Stimulated activated CD4-positive, alpha-beta T cell treated with anti-CD3 and anti-CD28 coated beads, Interleukin-1b, Interleukin-23, amount 100 ng/mL, for 4 hours (primary cell): ENCODE data around the gene GRHPR.
"Not testable (repeated sequence)": the region's sequence is repeated elsewhere in the genome, so short reads cannot be mapped to it uniquely, and the experiment has no call there.

Experiments used
- DNase-seq, 2 donors: peaks; one replicate each; pipeline ENCODE4 v3.0.0-alpha.2; 2020; ENCODE audit warnings: low read depth in 2 of 2

GRHPR gene

DNA sequence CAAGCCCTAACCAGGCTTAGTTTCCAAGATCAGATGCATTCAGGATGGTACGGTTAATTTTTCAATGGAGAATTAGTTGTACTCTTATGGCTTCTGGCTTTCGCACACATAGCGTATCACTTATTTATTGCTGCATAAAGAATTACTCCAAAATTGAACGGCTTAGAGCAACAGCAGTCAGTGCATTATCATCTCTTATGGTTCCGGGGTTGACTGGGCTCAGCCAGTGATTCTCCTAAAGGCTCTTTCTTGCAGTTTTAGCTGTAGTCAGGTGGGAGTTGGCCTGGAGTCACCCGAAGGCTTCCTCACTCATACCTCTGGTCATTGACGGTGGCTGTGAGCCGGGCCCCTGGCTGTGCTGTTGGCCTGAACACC is 595 bp upstream of the GRHPR start:
- DNase-seq = no peak

GRCh38 chr9:37423508-37423907 is 1.0 kb downstream of the GRHPR start:
- DNase-seq = no peak

- DNase-seq = no peak
Observed at GRCh38 chr9:37424204-37424685, 1.7 kb downstream of the GRHPR start.

GRCh38 chr9:37424686-37425297 is 2.3 kb downstream of the GRHPR start:
- no peak for DNase-seq

- DNase-seq = no peak
Observed at GRCh38 chr9:37425298-37425752, 2.8 kb downstream of the GRHPR start.

DNA sequence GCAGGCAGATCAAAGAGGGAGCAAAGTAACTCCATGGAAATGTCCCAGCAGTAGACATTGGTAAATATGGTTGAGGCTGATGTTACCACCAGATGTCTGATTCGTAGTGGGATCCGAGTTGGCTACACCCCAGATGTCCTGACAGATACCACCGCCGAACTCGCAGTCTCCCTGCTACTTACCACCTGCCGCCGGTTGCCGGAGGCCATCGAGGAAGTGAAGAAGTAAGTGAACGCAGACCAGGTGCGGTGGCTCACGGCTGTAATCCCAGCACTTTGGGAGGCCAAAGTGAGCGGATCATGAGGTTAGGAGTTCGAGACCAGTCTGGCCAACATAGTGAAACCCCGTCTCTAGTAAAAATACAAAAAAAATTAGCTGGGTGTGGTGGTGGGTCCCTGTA is 3.9 kb downstream of the GRHPR start:
- DNase-seq = not testable (repeated sequence)

GRCh38 chr9:37426846-37427245 is 4.3 kb downstream of the GRHPR start:
- DNase-seq = no peak

DNA sequence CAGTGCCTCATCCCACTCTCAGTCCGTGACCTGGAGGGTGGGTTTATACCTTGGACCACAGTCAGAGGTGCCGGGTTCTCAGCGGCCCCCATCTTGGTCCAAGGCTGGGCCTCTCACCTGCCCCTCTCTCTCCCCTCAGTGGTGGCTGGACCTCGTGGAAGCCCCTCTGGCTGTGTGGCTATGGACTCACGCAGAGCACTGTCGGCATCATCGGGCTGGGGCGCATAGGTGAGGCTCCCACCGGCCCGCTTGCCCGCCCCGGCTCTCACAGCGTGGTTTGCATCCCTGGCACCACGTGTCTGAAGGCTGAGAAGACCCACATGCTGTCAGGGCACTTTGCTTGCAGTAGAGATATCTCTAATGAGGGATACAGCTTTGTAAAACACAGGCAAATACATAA is 5.8 kb downstream of the GRHPR start:
- DNase-seq = no peak

- no peak for DNase-seq
Observed at GRCh38 chr9:37429441-37430285, 7.2 kb downstream of the GRHPR start.

GRCh38 chr9:37430841-37431597 is 8.5 kb downstream of the GRHPR start:
- no peak for DNase-seq

GRCh38 chr9:37432020-37432419 is 9.5 kb downstream of the GRHPR start:
- DNase-seq = no peak

DNA sequence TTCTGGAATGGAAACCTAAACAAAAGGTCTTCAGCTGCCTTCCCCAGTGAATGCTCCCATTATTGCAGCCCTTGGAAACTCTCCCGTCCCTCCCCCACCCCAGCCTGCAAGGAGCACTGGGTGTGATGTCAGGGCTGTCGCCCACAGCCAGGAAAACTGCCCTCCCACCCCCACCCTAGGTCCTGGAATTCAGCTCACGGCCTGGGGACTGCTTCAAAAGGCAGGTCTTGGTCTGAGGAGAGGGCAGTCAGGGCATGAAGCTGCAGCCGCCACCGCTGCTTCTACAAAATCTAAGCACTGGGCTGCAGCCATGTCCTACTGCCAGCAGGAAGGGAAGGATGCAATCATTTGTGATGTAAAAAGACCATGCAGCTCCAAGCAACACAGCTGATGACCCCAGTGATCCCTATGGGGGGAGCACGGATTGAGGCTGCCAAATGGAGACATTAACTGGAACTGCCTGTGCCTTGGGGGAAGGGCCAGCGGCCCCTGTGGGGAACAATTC is 11.4 kb downstream of the GRHPR start:
- DNase-seq = no peak

DNA sequence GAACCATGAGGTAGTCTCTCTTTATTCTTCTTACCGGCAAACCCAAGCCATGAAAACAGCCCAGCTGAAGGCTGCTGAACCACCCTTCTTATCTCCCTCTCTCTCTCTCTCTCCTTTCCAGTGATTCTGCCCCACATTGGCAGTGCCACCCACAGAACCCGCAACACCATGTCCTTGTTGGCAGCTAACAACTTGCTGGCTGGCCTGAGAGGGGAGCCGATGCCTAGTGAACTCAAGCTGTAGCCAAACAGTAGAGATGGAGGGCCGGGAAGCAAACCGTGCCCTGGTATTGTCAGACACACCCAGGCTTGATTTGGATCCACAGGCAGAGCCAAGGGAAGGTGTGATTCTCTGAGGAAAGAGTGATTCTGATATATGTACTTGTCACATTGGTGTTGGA is 14.0 kb downstream of the GRHPR start:
- DNase-seq = no peak

GRCh38 chr9:37437010-37437409 is 14.5 kb downstream of the GRHPR start:
- DNase-seq = no peak

GRCh38 chr9:37437621-37438020 is 15.1 kb downstream of the GRHPR start:
- DNase-seq = no peak

DNA sequence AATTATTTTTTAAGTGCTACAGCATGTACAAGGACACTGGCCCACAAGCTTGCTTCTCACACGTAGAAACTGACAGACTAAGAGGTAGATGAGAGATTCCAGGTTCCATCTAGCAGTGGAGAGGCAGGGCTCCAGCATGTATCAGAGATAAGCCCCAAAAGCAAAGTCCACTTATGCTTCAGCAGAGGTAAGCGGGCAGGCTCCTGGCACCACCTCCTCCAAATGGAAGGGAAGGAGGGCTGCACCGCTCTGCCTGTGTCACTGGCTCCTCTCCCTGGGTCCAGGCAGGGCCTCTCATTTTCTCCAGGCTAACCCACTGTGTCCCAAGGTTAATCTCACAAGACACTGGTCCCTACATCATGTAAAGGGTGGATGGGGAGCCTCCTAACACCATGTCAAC is 15.9 kb downstream of the GRHPR start:
- DNase-seq = no peak

- no peak for DNase-seq
Observed at GRCh38 chr9:37441776-37442370, 19.4 kb downstream of the GRHPR start.

- no peak for DNase-seq
Observed at GRCh38 chr9:37442556-37442955, 20.1 kb downstream of the GRHPR start.

- DNase-seq = no peak
Observed at GRCh38 chr9:37443566-37443965, 21.1 kb downstream of the GRHPR start.

DNA sequence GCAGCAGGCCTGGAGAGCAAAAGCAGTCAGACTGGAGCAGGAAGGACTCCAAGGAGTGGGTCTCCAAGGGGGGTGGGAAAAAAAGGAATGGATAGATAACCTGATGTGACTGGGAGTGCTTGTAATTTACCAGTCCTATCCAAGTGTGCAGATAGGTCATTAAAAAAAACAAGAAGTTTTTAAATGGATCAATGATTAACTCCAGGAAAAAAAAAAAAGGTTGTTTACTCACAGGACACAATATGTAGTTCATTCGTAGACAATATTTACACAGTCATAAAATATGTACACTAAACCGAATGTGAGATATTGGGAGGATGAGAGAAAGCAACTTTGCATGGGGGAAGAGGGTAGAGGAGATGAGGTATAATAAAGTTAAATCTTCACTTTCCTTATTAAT is 22.4 kb downstream of the GRHPR start:
- DNase-seq = no peak

DNA sequence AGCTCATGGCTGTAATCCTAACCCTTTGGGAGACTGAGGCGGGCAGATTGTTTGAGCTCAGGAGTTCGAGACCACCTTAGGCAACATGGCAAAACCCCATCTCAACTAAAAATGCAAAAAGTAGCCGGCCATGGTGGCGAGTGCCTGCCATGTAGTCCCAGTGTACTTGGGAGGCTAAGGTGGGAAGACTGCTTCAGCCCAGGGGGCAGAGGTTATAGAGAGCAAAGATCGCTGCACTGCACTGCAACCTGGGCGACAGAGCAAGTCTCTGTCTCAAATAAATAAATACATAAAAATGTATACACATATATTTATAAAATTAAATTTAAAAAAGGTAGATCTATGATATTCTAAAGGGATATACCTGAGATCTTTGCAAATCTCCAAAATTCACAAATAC is 23.3 kb downstream of the GRHPR start:
- DNase-seq = no peak

- no peak for DNase-seq
Observed at GRCh38 chr9:37446401-37446800, 23.9 kb downstream of the GRHPR start.
